HG03571 (cell line): ENCODE measurements around the gene NFKBIZ.
A peak's percentile ranks its signal among the peaks of the same experiment; 100 is the strongest.

Source experiments
- ATAC-seq: cut with Tn5 transposase; IDR thresholded peaks from one replicate; pipeline ENCODE4 v1.9.1; 2021; ENCODE audit not compliant: unreplicated experiment

NFKBIZ gene, protein sequence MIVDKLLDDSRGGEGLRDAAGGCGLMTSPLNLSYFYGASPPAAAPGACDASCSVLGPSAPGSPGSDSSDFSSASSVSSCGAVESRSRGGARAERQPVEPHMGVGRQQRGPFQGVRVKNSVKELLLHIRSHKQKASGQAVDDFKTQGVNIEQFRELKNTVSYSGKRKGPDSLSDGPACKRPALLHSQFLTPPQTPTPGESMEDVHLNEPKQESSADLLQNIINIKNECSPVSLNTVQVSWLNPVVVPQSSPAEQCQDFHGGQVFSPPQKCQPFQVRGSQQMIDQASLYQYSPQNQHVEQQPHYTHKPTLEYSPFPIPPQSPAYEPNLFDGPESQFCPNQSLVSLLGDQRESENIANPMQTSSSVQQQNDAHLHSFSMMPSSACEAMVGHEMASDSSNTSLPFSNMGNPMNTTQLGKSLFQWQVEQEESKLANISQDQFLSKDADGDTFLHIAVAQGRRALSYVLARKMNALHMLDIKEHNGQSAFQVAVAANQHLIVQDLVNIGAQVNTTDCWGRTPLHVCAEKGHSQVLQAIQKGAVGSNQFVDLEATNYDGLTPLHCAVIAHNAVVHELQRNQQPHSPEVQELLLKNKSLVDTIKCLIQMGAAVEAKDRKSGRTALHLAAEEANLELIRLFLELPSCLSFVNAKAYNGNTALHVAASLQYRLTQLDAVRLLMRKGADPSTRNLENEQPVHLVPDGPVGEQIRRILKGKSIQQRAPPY

DNA sequence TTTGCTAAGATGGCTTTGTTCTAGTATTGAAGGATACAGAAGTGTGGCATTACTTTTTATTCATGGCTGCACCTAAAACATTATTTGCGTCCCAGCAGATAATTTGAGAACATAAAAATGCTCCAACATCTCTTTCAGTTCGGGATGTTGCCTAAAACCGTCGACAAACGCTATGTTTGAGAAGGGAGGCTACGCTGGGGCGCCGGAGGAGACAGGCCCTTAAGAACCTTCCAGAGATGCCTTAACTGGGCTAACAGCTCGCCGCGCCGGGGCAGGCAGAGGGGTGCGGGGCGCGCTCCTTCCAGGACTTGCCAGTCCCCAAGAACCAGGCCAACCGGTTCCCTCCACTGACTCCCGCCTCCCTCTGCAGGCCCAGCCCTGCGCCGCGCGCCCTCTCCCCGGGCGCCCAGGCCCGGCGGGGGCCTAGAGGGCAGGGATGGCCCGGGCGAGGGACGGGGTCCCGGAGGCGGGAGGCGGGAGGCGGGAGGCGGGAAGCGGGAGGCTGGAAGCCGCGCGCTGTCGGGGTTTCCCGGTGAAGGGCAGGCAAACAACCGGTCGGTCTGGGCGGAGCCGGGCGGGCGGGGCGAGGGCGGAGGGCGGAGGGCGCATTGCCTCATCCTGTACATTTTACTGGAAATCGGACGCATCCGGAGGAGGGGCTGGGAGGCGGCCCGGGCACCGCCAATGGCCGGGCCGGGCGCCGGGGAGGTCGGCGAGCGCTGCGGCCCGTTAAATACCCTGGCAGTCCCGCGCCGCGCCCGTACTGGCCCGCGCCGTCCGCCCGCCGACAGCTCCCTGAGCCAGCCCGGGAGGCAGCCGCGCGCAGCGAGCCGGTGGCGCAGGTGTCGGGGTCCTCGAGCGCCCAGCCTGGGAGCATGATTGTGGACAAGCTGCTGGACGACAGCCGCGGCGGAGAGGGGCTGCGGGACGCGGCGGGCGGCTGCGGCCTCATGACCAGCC, at the start of gene NFKBIZ:
Gene NFKBIZ (plus strand): TSS at position 761 of the 960 bp plus-strand sequence. CDS start 115 bp downstream, at position 876.
- ATAC-seq, result peak; percentile 74

- ATAC-seq, result no peak
Observed at GRCh38 chr3:101801174-101801573, 48.1 kb upstream of the NFKBIZ start.

GRCh38 chr3:101802179-101802578, 47.1 kb upstream of the NFKBIZ start:
- no peak for ATAC-seq

DNA sequence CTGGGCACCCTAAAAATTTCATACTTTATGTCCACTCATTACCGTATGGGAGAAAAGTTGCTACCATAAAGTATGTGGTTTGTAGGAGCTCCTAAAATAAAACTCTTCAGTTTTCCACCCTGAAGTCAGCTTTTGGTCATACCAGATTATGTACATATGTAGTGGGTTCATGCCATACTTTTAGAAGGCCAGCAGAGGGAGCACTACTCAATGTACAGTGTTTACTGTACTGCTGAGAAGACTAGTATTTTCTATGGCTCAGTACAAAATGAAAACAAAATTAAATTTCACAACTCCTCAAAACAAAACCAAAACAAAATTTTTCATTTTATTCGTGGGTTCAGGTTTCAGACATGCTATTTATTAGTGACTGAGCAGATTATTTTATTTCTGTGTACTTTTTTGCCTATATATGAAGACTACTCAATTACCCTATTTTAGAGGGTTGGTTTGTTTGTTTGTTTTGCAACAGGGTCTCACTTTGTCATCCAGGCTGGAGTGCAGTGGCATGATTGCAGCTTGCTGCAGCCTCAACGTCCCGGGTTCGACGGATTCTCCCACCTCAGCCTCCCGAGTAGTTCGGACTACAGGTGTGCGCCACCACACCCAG, 46.0 kb upstream of the NFKBIZ start:
- peak; percentile 95 for ATAC-seq

DNA sequence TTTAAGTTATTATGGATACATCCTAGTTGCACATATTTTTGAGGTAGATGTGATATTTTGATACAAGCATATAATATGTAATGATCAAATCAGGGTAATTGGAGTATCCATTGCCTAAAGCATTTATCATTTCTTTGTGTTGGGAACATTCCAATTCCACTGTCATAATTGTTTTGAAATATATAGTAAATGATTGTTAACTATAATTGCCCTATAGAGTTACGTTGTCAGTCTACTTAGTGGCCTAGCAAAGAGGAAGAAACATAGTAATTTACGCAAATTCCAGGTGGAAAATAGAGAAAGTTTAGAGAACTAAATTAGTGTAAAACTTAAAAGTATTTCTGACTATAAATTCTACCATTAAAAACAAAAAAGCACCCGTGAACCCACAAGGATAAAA, 45.4 kb upstream of the NFKBIZ start:
- ATAC-seq, result no peak

DNA sequence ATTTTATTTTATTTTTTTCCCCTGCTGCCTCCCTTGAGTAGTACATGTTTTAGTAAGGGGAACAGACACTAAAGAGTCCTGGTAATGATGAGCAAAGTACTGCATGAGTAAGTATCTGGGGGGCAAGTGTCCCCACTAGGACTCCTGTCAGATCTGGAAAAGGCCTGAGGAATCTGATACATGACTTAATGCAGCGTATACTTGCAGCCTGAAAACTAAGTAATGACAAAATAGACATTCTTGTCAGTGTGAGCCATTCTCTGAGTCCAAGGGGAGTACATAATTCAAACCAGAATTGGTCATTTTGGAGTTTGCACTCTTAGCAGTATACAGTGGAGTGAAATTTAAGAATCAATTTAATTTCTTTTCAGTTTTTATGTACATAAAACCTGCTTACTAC, 42.8 kb upstream of the NFKBIZ start:
- ATAC-seq, result no peak

DNA sequence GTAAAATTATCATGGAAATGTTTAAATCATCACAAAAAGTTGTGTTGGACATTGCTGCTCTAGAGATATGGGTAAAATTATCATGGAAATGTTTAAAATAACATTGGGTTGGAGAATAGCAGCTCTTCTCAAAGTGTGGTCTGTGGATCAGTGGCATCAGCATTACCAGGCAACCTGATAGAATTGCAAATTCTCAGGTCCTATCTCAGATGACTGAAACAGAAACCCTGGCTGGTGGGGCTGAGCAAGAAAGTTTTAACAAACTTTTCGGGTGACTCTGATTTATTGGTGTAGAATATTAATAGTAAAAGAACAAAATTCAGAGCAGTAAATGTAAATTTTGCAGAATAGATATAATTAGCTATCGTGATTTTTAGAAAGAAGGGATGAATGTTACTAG, 41.4 kb upstream of the NFKBIZ start:
- peak; percentile 42 for ATAC-seq

GRCh38 chr3:101809178-101810021, 39.9 kb upstream of the NFKBIZ start:
- no peak for ATAC-seq

DNA sequence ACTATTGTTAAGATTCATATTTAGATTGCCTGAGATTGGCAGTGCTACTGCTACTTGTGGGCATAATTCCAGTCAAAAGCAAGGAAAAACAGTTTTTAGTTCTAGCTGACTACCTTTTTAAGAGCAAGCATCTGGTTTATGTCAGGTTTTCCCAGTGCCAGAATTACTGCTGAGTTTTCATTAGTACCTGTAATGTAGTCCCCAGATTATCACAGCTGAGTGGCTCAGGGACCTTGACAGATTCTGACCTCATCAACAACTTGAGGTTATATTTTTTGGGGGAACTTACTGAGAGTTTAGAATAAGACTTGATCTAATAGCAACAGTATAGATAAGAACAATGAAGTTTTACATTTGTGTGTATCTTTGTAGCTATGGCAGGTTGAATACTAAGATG, 39.3 kb upstream of the NFKBIZ start:
- ATAC-seq, result no peak

GRCh38 chr3:101811875-101812274, 37.4 kb upstream of the NFKBIZ start:
- ATAC-seq, result no peak

DNA sequence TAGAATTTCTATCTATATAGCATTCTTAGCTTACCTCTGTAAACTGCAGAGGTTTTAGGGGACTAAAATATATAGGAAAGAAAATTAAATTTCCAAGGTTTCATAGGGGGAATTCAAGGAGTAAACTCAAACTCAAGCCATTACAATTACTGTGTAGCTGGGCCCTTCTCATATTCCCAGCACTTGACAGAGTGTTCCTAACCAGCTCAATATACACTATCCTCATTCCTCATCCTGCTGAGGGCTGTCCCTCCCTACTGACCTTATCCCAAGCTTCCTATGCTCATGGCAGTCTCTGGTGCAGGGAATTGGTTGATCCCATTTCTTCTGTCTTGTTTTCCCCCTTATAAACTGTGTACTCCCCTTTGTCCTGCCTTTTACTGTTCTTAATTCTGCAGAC, 36.4 kb upstream of the NFKBIZ start:
- ATAC-seq, result no peak

- no peak for ATAC-seq
Observed at GRCh38 chr3:101813817-101814440, 35.4 kb upstream of the NFKBIZ start.

- ATAC-seq, result no peak
Observed at GRCh38 chr3:101814835-101815234, 34.5 kb upstream of the NFKBIZ start.

- ATAC-seq, result no peak
Observed at GRCh38 chr3:101816215-101817149, 32.8 kb upstream of the NFKBIZ start.

DNA sequence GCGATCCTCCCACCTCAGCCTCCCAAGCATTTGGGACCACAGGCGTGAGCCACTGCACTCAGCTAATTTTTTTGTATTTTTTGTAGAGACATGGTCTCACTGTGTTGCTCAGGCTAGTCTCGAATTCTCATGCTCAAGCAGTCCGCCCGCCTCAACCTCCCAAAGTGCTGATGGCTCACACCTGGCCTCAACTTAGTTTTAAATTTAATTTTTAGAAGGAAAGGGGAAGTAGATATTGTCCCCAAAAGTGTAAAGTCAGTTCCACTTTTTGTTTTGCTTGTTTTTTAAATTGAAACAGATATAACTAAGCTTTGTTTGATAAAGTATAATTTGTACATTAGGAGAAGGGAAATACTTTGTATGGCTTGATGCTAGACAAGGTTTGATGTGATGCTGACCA, 31.3 kb upstream of the NFKBIZ start:
- peak; percentile 38 for ATAC-seq

GRCh38 chr3:101819649-101820206, 29.6 kb upstream of the NFKBIZ start:
- ATAC-seq, result no peak

GRCh38 chr3:101821503-101821902, 27.8 kb upstream of the NFKBIZ start:
- no peak for ATAC-seq

DNA sequence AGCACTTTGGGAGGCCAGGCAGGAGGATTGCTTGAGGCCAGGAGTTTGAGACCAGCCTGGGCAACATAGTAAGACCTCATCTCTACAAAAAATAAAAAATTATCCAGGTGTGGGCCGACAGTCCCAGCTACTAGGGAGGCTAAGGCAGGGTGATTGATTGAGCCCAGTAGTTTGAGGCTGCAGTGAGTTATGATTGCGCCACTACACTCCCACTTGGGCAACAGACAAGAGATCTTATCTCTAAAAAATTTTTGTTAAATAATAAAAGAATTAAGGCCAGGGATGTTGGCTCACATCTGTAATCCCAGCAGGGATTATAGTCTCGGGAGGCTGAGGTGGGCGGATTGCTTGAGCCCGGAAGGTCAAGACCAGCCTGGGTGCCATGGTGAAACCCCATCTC, 25.8 kb upstream of the NFKBIZ start:
- ATAC-seq, result no peak
